Measurements from ENCODE around the gene CMSS1.

- TF ChIP-seq, protein P1, sequence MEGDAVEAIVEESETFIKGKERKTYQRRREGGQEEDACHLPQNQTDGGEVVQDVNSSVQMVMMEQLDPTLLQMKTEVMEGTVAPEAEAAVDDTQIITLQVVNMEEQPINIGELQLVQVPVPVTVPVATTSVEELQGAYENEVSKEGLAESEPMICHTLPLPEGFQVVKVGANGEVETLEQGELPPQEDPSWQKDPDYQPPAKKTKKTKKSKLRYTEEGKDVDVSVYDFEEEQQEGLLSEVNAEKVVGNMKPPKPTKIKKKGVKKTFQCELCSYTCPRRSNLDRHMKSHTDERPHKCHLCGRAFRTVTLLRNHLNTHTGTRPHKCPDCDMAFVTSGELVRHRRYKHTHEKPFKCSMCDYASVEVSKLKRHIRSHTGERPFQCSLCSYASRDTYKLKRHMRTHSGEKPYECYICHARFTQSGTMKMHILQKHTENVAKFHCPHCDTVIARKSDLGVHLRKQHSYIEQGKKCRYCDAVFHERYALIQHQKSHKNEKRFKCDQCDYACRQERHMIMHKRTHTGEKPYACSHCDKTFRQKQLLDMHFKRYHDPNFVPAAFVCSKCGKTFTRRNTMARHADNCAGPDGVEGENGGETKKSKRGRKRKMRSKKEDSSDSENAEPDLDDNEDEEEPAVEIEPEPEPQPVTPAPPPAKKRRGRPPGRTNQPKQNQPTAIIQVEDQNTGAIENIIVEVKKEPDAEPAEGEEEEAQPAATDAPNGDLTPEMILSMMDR (IDR thresholded peaks at IDR 0.05): no peak
- no peak for TF ChIP-seq POLR2A (IDR thresholded peaks at IDR 0.05)
These were observed 106.2 kb downstream of the CMSS1 start for GRCh38 chr3:99923873-99924272.

Measured in heart left ventricle (tissue), 13 donors.